CD4-positive, alpha-beta T cell (primary cell): ENCODE results near the gene CD247. TPM values are rescaled to one million over a fixed set of nuclear protein-coding genes. Genes with fewer than 3 reads are reported as not detected.

Source experiments
- ATAC-seq: fragments of 200-7000 bp; cut with Tn5 transposase; one replicate; pipeline ENCODE4 v1.10.0; 2022; ENCODE audit warnings: mild to moderate bottlenecking; ENCODE audit not compliant: poor library complexity
- CTCF ChIA-PET: fragments of 350-600 bp; sonication (Branson Sonifier 250); formaldehyde crosslinking; loops from one replicate; lab custom pipeline; 2021; ENCODE audit warnings: antibody characterized with exemption, inconsistent platforms; lab: Charles Lee
- POLR2A ChIA-PET: fragments of 350-600 bp; sonication (Branson Sonifier 250); formaldehyde crosslinking; loops from one replicate; lab custom pipeline; 2021; ENCODE audit warnings: antibody characterized with exemption, inconsistent platforms; lab: Charles Lee
- DNase-seq, 14 experiments: peaks; one replicate each; pipeline ENCODE4 v3.0.0-alpha.2; 2013 to 2020; ENCODE audit warnings: mixed read lengths in 2 of 14
- H3K27ac ChIP-seq, 2 donors: one replicate each; pipeline versions ENCODE4 v1.5.1 to v1.7.0; 2013; ENCODE audit warnings: low read length in 2 of 2, low read depth in 1 of 2, mild to moderate bottlenecking in 1 of 2
- H3K27me3 ChIP-seq, 2 experiments: 1 replicate in 1 of 2; 2 replicates in 1 of 2; pipeline versions ENCODE4 v1.6.1 to v1.7.0; 2013; ENCODE audit warnings: low read length in 2 of 2, control low read depth in 1 of 2, mild to moderate bottlenecking in 1 of 2, moderate library complexity in 1 of 2; ENCODE audit not compliant: insufficient read depth in 2 of 2, control insufficient read depth in 1 of 2
- H3K36me3 ChIP-seq: one replicate; pipeline ENCODE4 v1.6.1; 2013; ENCODE audit warnings: low read length, control low read depth; ENCODE audit not compliant: insufficient read depth
- H3K4me1 ChIP-seq: one replicate; pipeline ENCODE4 v1.6.1; 2013; ENCODE audit warnings: low read length, control low read depth; ENCODE audit not compliant: insufficient read depth
- H3K4me3 ChIP-seq: one replicate; pipeline ENCODE4 v1.5.1; 2013; ENCODE audit warnings: mild to moderate bottlenecking, low read length, moderate library complexity
- H3K9me3 ChIP-seq, 2 experiments: 1 replicate in 1 of 2; 2 replicates in 1 of 2; pipeline versions ENCODE4 v1.6.1 to v1.7.0; 2013; ENCODE audit warnings: low read length in 2 of 2, mild to moderate bottlenecking in 2 of 2, control low read depth in 1 of 2, moderate library complexity in 1 of 2; ENCODE audit not compliant: control insufficient read depth in 1 of 2, insufficient read depth in 1 of 2
- H3K27ac Mint-ChIP-seq: one replicate; pipeline ENCODE4 v1.8.0; 2020; ENCODE audit warnings: mixed read lengths
- H3K27me3 Mint-ChIP-seq: one replicate; pipeline ENCODE4 v1.8.0; 2021; ENCODE audit warnings: mixed read lengths
- H3K36me3 Mint-ChIP-seq: one replicate; pipeline ENCODE4 v1.8.0; 2021; ENCODE audit warnings: low read depth, mixed read lengths
- H3K4me1 Mint-ChIP-seq: one replicate; pipeline ENCODE4 v1.8.0; 2021; ENCODE audit warnings: low read depth, mixed read lengths
- H3K4me3 Mint-ChIP-seq: one replicate; pipeline ENCODE4 v1.8.0; 2020; ENCODE audit warnings: mild to moderate bottlenecking, mixed read lengths
- H3K9me3 Mint-ChIP-seq: one replicate; pipeline ENCODE4 v1.8.0; 2020; ENCODE audit warnings: mixed read lengths
- intact Hi-C, 2 experiments: fragments of 100-400 bp; cut with DNase I in 1 of 2; cut with micrococcal nuclease in 1 of 2; formaldehyde crosslinking; loops; one replicate each; pipeline versions ENCODE4 v1.15.1 to v1.9.0; 2023 to 2025; cut with DNase I, micrococcal nuclease
- total RNA-seq, 174 experiments: library from RNA in 2 of 174; stranded (reverse) in 2 of 174; gene quantifications; one replicate each; pipeline ENCODE4 v1.2.3 and lab custom pipeline; 2021 to 2026
- TF ChIP-seq, protein P1 (sequence below): fragments of 200-600 bp; IDR thresholded peaks from one replicate; pipeline ENCODE4 v1.8.0; 2022; ENCODE audit warnings: antibody characterized with exemption, mild to moderate bottlenecking

The CD247 gene
- total RNA-seq, 2 experiments from 2014 or later = 355 to 378 TPM

GRCh38 chr1:167392200-167392696, 126.1 kb downstream of the CD247 start:
- Histone ChIP-seq H3K9me3 (no peaks in the 10 kb centered on the region), H3K4me1 (no peaks in the 10 kb centered on the region), H3K4me3 (no peak overlapping the region), H3K36me3 (peaks cover 6% of the 10 kb centered on the region), H3K27ac (no peak overlapping the region), H3K27me3 (no peaks in the 10 kb centered on the region)
- Mint-ChIP-seq H3K4me1 (no peaks in the 10 kb centered on the region), H3K27me3 (no peaks in the 10 kb centered on the region), H3K4me3 (no peak overlapping the region), H3K36me3 (peaks cover 51% of the 10 kb centered on the region), H3K9me3 (no peaks in the 10 kb centered on the region), H3K27ac (no peak overlapping the region)
- ChIA-PET CTCF (interaction anchor here (2.1 kb wide), 1 partner anchor 124 kb away, joined by 5 read pairs; no protein-coding TSS in a partner anchor), POLR2A (no interaction called here)
- intact Hi-C loops = loop anchor here in 1 of 2 experiments (10.0 kb wide), 1 partner anchor 477 kb away; no protein-coding TSS in a partner anchor
- TF ChIP-seq, protein P1, sequence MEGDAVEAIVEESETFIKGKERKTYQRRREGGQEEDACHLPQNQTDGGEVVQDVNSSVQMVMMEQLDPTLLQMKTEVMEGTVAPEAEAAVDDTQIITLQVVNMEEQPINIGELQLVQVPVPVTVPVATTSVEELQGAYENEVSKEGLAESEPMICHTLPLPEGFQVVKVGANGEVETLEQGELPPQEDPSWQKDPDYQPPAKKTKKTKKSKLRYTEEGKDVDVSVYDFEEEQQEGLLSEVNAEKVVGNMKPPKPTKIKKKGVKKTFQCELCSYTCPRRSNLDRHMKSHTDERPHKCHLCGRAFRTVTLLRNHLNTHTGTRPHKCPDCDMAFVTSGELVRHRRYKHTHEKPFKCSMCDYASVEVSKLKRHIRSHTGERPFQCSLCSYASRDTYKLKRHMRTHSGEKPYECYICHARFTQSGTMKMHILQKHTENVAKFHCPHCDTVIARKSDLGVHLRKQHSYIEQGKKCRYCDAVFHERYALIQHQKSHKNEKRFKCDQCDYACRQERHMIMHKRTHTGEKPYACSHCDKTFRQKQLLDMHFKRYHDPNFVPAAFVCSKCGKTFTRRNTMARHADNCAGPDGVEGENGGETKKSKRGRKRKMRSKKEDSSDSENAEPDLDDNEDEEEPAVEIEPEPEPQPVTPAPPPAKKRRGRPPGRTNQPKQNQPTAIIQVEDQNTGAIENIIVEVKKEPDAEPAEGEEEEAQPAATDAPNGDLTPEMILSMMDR = no peak
- DNase-seq = no peak
- no peak for ATAC-seq

DNA sequence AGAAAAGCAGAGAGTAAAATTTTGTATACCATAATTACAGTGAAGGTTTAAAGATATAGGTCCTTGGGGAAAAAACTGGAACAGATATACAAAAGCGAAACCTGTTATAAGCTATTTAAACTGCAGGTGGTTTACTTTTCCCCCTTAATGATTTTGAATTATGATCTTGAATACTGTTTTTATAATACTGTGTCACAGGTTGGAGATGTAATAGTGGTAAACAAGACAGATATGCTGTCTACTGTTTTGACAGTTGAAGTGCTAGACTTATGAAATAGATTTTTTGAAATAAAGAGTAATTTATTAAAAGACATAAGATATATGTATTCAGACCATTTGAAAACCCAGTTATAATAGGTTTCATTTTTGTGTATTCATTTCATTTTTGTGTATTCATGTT, 129.4 kb downstream of the CD247 start:
- ChIA-PET POLR2A (no interaction called here), CTCF (interaction anchor here (0.6 to 2.1 kb wide), 2 partner anchors 20 to 174 kb away, joined by 4 read pairs; no protein-coding TSS in a partner anchor)
- Mint-ChIP-seq H3K9me3 (no peaks in the 10 kb centered on the region), H3K27me3 (no peaks in the 10 kb centered on the region), H3K36me3 (peaks cover 59% of the 10 kb centered on the region), H3K4me1 (no peaks in the 10 kb centered on the region), H3K27ac (no peak overlapping the region), H3K4me3 (no peak overlapping the region)
- Histone ChIP-seq H3K36me3 (peaks cover 18% of the 10 kb centered on the region), H3K9me3 (no peaks in the 10 kb centered on the region), H3K4me1 (no peaks in the 10 kb centered on the region), H3K27ac (no peak overlapping the region), H3K27me3 (no peaks in the 10 kb centered on the region), H3K4me3 (no peak overlapping the region)
- intact Hi-C loops = no loop called here
- TF ChIP-seq, protein P1 = no peak
- DNase-seq = no peak
- no peak for ATAC-seq

- Histone ChIP-seq H3K4me3 (no peak overlapping the region), H3K9me3 (no peaks in the 10 kb centered on the region), H3K4me1 (no peaks in the 10 kb centered on the region), H3K27me3 (no peaks in the 10 kb centered on the region), H3K36me3 (peaks cover 18% of the 10 kb centered on the region), H3K27ac (no peak overlapping the region)
- TF ChIP-seq, protein P1 = no peak
- no peak overlapping the region for H3K27ac Mint-ChIP-seq
- H3K4me3 Mint-ChIP-seq = no peak overlapping the region
- POLR2A ChIA-PET = no interaction called here
- no peaks in the 10 kb centered on the region for H3K9me3 Mint-ChIP-seq
- intact Hi-C loops = no loop called here
- no peaks in the 10 kb centered on the region for H3K27me3 Mint-ChIP-seq
- CTCF ChIA-PET = interaction anchor here (2.1 kb wide), 1 partner anchor 22 kb away, joined by 4 read pairs; no protein-coding TSS in a partner anchor
- H3K4me1 Mint-ChIP-seq = no peaks in the 10 kb centered on the region
- DNase-seq (no peak), ATAC-seq (no peak)
- H3K36me3 Mint-ChIP-seq = peaks cover 66% of the 10 kb centered on the region
Measured at GRCh38 chr1:167387251-167387910, 130.9 kb downstream of the CD247 start.

Other genes starting within 250 kb of the CD247 start
- 10 to 100 TPM; 10.7 to 11.2 TPM for gene CREG1, start 35.2 kb upstream of the CD247 start, total RNA-seq
- gene RCSD1, start 111.7 kb upstream of the CD247 start, total RNA-seq = 10 to 100 TPM; 42.3 to 44.6 TPM
- 1 to 10 TPM; 1.2 to 1.5 TPM for gene MPZL1, start 203.5 kb upstream of the CD247 start, total RNA-seq